Vagina (tissue), 2 donors: ENCODE data around the gene MANEAL.
"Not testable (repeated sequence)": the region's sequence is repeated elsewhere in the genome, so short reads cannot be mapped to it uniquely, and the experiment has no call there.

Source experiments
- CTCF ChIP-seq, 3 experiments: fragments of 450-650 bp in 2 of 3; fragments of 200-600 bp in 1 of 3; sonication (generic) in 1 of 3; IDR thresholded peaks; one replicate each; pipeline ENCODE4 v1.5.1; 2017 to 2019; ENCODE audit warnings: antibody characterized with exemption in 3 of 3, mild to moderate bottlenecking in 2 of 3, moderate library complexity in 2 of 3
- POLR2A ChIP-seq, 2 donors: fragments of 450-650 bp; IDR thresholded peaks; one replicate each; pipeline ENCODE4 v1.6.1; 2017; ENCODE audit warnings: antibody characterized with exemption in 2 of 2, mild to moderate bottlenecking in 2 of 2, moderate library complexity in 2 of 2
- POLR2AphosphoS5 ChIP-seq, 2 donors: sonication (generic); formaldehyde crosslinking; IDR thresholded peaks; one replicate each; pipeline ENCODE4 v1.9.0; 2017; ENCODE audit warnings: antibody characterized with exemption in 2 of 2, mild to moderate bottlenecking in 2 of 2, low read depth in 1 of 2; ENCODE audit not compliant: insufficient read depth in 1 of 2

DNA sequence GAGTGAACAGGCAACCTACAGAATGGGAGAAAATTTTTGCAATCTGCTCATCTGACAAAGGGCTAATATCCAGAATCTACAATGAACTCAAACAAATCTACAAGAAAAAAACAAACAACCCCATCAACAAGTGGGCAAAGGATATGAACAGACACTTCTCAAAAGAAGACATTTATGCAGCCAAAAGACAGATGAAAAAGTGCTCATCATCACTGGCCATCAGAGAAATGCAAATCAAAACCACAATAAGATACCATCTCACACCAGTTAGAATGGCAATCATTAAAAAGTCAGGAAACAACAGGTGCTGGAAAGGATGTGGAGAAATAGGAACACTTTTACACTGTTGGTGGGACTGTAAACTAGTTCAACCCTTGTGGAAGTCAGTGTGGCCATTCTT lies 22.2 kb upstream of the MANEAL start:
- not testable (repeated sequence) for TF ChIP-seq POLR2A (IDR thresholded peaks at IDR 0.05); CTCF (IDR thresholded peaks at IDR 0.05); POLR2AphosphoS5 (IDR thresholded peaks at IDR 0.05; ENCODE audit: insufficient read depth in 1 of 2, low read depth in 1 of 2)
